IMR-90 (cell line): ENCODE measurements around the gene GMCL2. TPM values are rescaled to one million over a fixed set of nuclear protein-coding genes. Genes with fewer than 3 reads are reported as not detected.
A peak's percentile ranks its signal among the peaks of the same experiment; 100 is the strongest.

Experiments used
- ATAC-seq: fragments of 200-7000 bp; cut with Tn5 transposase; 2 replicates; pipeline ENCODE4 v1.9.1; 2020; ENCODE audit warnings: low read depth, mild to moderate bottlenecking, moderate library complexity
- BruUV-seq: library from RNA; stranded (reverse); fragments of 400-500 nt; replicated peaks from 2 replicates; lab custom pipeline; 2021; lab: Mats Ljungman, UMichigan
- CTCF ChIA-PET: fragments of 300-600 bp; formaldehyde crosslinking; extraction: SDS; loops from one replicate; lab custom pipeline; 2021; ENCODE audit warnings: antibody characterized with exemption; lab: Yijun Ruan, JAX
- POLR2A ChIA-PET: fragments of 300-600 bp; sonication (Branson Sonifier 250); formaldehyde crosslinking; loops from one replicate; lab custom pipeline; 2022; ENCODE audit warnings: antibody characterized with exemption; ENCODE audit not compliant: unreplicated experiment; lab: Charles Lee
- DNase-seq: peaks from one replicate; pipeline ENCODE4 v3.0.0; 2013
- H2AFZ ChIP-seq: replicated peaks from 2 replicates; pipeline ENCODE3; 2013; ENCODE audit warnings: low read length, mild to moderate bottlenecking; ENCODE audit not compliant: poor library complexity
- H2AK5ac ChIP-seq: 2 replicates; pipeline ENCODE4 v1.6.1; 2013; ENCODE audit warnings: low read depth, low read length, inconsistent platforms
- H2AK9ac ChIP-seq: replicated peaks from 2 replicates; pipeline ENCODE3; 2013; ENCODE audit warnings: mild to moderate bottlenecking, low read depth, low read length, moderate library complexity; ENCODE audit not compliant: poor library complexity
- H2BK120ac ChIP-seq: 2 replicates; pipeline ENCODE4 v1.6.1; 2013; ENCODE audit warnings: low read depth, low read length, inconsistent platforms
- H2BK15ac ChIP-seq: 3 replicates; pipeline ENCODE4 v1.6.1; 2013; ENCODE audit warnings: low read depth, low read length, inconsistent platforms
- H2BK20ac ChIP-seq: 2 replicates; pipeline ENCODE4 v1.6.1; 2013; ENCODE audit warnings: low read depth, mild to moderate bottlenecking, inconsistent platforms, low read length, moderate library complexity
- H2BK5ac ChIP-seq: 2 replicates; pipeline ENCODE4 v1.6.1; 2013; ENCODE audit warnings: mild to moderate bottlenecking, low read depth, low read length, inconsistent platforms; ENCODE audit not compliant: poor library complexity, severe bottlenecking
- H3K14ac ChIP-seq: replicated peaks from 2 replicates; pipeline ENCODE4 v1.6.1; 2013; ENCODE audit warnings: low read depth, low read length, inconsistent platforms
- H3K18ac ChIP-seq: 2 replicates; pipeline ENCODE4 v1.6.1; 2013; ENCODE audit warnings: low read depth, low read length, control low read depth
- H3K23ac ChIP-seq: 2 replicates; pipeline ENCODE4 v1.6.1; 2013; ENCODE audit warnings: low read depth, low read length, inconsistent platforms
- H3K27ac ChIP-seq: 2 replicates; pipeline ENCODE4 v1.5.1; 2013; ENCODE audit warnings: mild to moderate bottlenecking, control low read depth, low read length; ENCODE audit not compliant: insufficient read depth
- H3K27me3 ChIP-seq: 2 replicates; pipeline ENCODE4 v1.6.1; 2013; ENCODE audit warnings: low read length; ENCODE audit not compliant: control insufficient read depth, insufficient read depth
- H3K36me3 ChIP-seq: 2 replicates; pipeline ENCODE4 v1.6.1; 2013; ENCODE audit warnings: low read length, mixed read lengths; ENCODE audit not compliant: control insufficient read depth, insufficient read depth
- H3K4ac ChIP-seq: 2 replicates; pipeline ENCODE4 v1.6.1; 2013; ENCODE audit warnings: low read depth, low read length, inconsistent platforms
- H3K4me1 ChIP-seq: 2 replicates; pipeline ENCODE4 v1.6.1; 2013; ENCODE audit warnings: low read length, mixed read lengths; ENCODE audit not compliant: control insufficient read depth, insufficient read depth
- H3K4me2 ChIP-seq: 2 replicates; pipeline ENCODE4 v1.6.1; 2013; ENCODE audit warnings: low read depth, mild to moderate bottlenecking, control low read depth, low read length, moderate library complexity
- H3K4me3 ChIP-seq: 2 replicates; pipeline ENCODE4 v1.5.1; 2013; ENCODE audit warnings: low read depth, mild to moderate bottlenecking, control low read depth, low read length, moderate library complexity; ENCODE audit not compliant: insufficient read depth
- H3K56ac ChIP-seq: 2 replicates; pipeline ENCODE4 v1.6.1; 2013; ENCODE audit warnings: low read length, inconsistent platforms; ENCODE audit not compliant: insufficient read depth; ENCODE audit errors: extremely low read depth
- H3K79me1 ChIP-seq, 2 experiments: 2 replicates each; pipeline ENCODE4 v1.6.1; 2013; ENCODE audit warnings: low read length in 2 of 2, inconsistent platforms in 1 of 2, low read depth in 1 of 2
- H3K9ac ChIP-seq: 2 replicates; pipeline ENCODE4 v1.6.1; 2013; ENCODE audit warnings: low read depth, low read length, control low read depth
- H3K9me1 ChIP-seq: 2 replicates; pipeline ENCODE4 v1.6.1; 2013; ENCODE audit warnings: low read length, inconsistent platforms; ENCODE audit not compliant: insufficient read depth
- H3K9me3 ChIP-seq: 2 replicates; pipeline ENCODE4 v1.6.1; 2013; ENCODE audit warnings: low read length; ENCODE audit not compliant: control insufficient read depth, insufficient read depth
- H4K20me1 ChIP-seq: 2 replicates; pipeline ENCODE4 v1.6.1; 2013; ENCODE audit warnings: low read length, inconsistent platforms; ENCODE audit not compliant: insufficient read depth
- H4K5ac ChIP-seq: 2 replicates; pipeline ENCODE4 v1.6.1; 2013; ENCODE audit warnings: mild to moderate bottlenecking, low read depth, low read length, control low read depth
- H4K8ac ChIP-seq, 2 experiments: 2 replicates each; pipeline ENCODE4 v1.6.1; 2013; ENCODE audit warnings: low read depth in 2 of 2, low read length in 2 of 2, control low read depth in 1 of 2, inconsistent platforms in 1 of 2
- H4K91ac ChIP-seq: 2 replicates; pipeline ENCODE4 v1.6.1; 2013; ENCODE audit warnings: low read depth, low read length, inconsistent platforms; ENCODE audit not compliant: insufficient read depth
- BHLHE40 ChIP-seq: fragments of 150-350 bp; IDR thresholded peaks from 2 replicates; pipeline ENCODE4 v1.6.1; 2016; ENCODE audit warnings: mild to moderate bottlenecking, low read depth, low read length
- CEBPB ChIP-seq: IDR thresholded peaks from 2 replicates; pipeline ENCODE4 v1.6.1; 2012; ENCODE audit warnings: low read depth, low read length, improper control_type of control experiment
- MAFK ChIP-seq: IDR thresholded peaks from 2 replicates; pipeline ENCODE4 v1.6.1; 2012; ENCODE audit warnings: low read depth, low read length, improper control_type of control experiment
- MAZ ChIP-seq: IDR thresholded peaks from 2 replicates; pipeline ENCODE4 v1.6.1; 2012; ENCODE audit warnings: low read depth, mild to moderate bottlenecking, low read length, improper control_type of control experiment, moderate library complexity, borderline replicate concordance
- MXI1 ChIP-seq: IDR thresholded peaks from 2 replicates; pipeline ENCODE4 v1.6.1; 2012; ENCODE audit warnings: low read depth, mild to moderate bottlenecking, low read length, moderate library complexity, borderline replicate concordance
- NFE2L2 ChIP-seq: fragments of 150-350 bp; IDR thresholded peaks from 2 replicates; pipeline ENCODE4 v1.6.1; 2016; ENCODE audit warnings: low read depth, mild to moderate bottlenecking, low read length
- POLR2A ChIP-seq: IDR thresholded peaks from 2 replicates; pipeline ENCODE4 v1.6.1; 2012; ENCODE audit warnings: mild to moderate bottlenecking, low read depth, low read length
- RAD21 ChIP-seq: IDR thresholded peaks from 2 replicates; pipeline ENCODE4 v1.6.1; 2012; ENCODE audit warnings: low read length, improper control_type of control experiment
- RCOR1 ChIP-seq: IDR thresholded peaks from 2 replicates; pipeline ENCODE4 v1.6.1; 2012; ENCODE audit warnings: mild to moderate bottlenecking, low read length, improper control_type of control experiment; ENCODE audit not compliant: insufficient replicate concordance
- RFX5 ChIP-seq: IDR thresholded peaks from 2 replicates; pipeline ENCODE4 v1.8.0; 2012; ENCODE audit warnings: low read depth, mild to moderate bottlenecking, low read length, moderate library complexity
- SMC3 ChIP-seq: fragments of 150-350 bp; IDR thresholded peaks from 2 replicates; pipeline ENCODE4 v1.6.1; 2016; ENCODE audit warnings: low read depth, mild to moderate bottlenecking, antibody characterized with exemption, low read length, moderate library complexity
- WGBS, 2 experiments: methylation state at CpG; one replicate each; pipeline versions ENCODE4 v1.1.5 to v1.1.7; 2013; ENCODE audit warnings: missing lambda C conversion rate in 2 of 2; ENCODE audit not compliant: insufficient read length in 1 of 2; ENCODE audit errors: extremely low coverage in 2 of 2; 5-methylcytosine and 5-hydroxymethylcytosine counted together
- dilution Hi-C: fragments of 300-500 bp; cut with HindIII; formaldehyde crosslinking; loops from one replicate; pipeline ENCODE4 v1.14.3; 2018; ENCODE audit warnings: low sequenced_read_pairs; ENCODE audit not compliant: unreplicated experiment
- in situ Hi-C: fragments of 300-500 bp; cut with MboI; formaldehyde crosslinking; loops from 3 replicates; pipeline ENCODE4 v1.14.3; 2019; ENCODE audit warnings: low sequenced_read_pairs, inconsistent platforms, mixed read lengths
- intact Hi-C: fragments of 100-400 bp; cut with micrococcal nuclease; formaldehyde crosslinking; loops from 2 replicates; pipeline ENCODE4 v1.10.0; 2022
- polyA plus RNA-seq, 3 experiments: library from polyadenylated mRNA; depleted of rRNA; stranded (reverse); fragments of >200 nt; gene quantifications; 2 replicates each; pipeline ENCODE4 v1.2.3, GENCODE V29; 2012; ENCODE audit warnings: low replicate concordance in 1 of 3
- total RNA-seq: library from RNA; depleted of rRNA; stranded (reverse); fragments of >200 nt; gene quantifications from 2 replicates; pipeline ENCODE4 v1.2.3, GENCODE V29; 2012
- TF ChIP-seq, protein P1 (sequence below): conservative IDR thresholded peaks from 2 replicates; pipeline ENCODE4 v1.5.1; 2012; ENCODE audit warnings: mild to moderate bottlenecking, low read depth, low read length, improper control_type of control experiment
- TF ChIP-seq, protein P2 (sequence below): fragments of 150-350 bp; IDR thresholded peaks from 2 replicates; pipeline ENCODE4 v1.6.1; 2017; ENCODE audit warnings: mild to moderate bottlenecking, antibody characterized with exemption, low read length, low read depth

GMCL2 gene
- total and polyA plus RNA-seq, 2 of the 4 experiments (the other 2 are of a cell fraction) = not detected

DNA sequence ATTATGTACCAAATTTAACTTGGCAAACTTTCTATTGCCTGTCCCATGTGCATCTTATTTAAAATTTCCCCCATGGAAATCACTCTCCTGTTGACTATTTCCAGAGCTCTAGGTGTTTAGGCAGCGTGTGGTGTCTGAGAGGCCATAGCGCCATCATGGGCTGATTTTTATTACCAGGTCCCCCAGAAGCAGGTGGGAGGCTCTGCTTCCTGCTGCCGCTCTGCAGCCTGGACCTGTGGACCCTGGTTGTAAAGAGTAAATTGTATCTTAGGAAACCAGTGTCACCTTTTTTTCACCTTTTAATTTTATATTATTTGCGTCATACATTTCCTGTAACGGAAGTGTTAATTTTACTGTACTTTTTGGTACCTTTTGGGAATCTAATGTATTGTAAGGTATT, 23.5 kb upstream of the GMCL2 start:
- peaks cover 34 to 81% of the 10 kb centered on the region in 2 experiments for H3K79me1 ChIP-seq
- TF ChIP-seq RAD21 (no peak), MXI1 (no peak), SMC3 (no peak), POLR2A (no peak), CEBPB (no peak), RFX5 (no peak), NFE2L2 (no peak), RCOR1 (no peak), MAFK (no peak), BHLHE40 (no peak), MAZ (no peak)
- TF ChIP-seq, protein P1, sequence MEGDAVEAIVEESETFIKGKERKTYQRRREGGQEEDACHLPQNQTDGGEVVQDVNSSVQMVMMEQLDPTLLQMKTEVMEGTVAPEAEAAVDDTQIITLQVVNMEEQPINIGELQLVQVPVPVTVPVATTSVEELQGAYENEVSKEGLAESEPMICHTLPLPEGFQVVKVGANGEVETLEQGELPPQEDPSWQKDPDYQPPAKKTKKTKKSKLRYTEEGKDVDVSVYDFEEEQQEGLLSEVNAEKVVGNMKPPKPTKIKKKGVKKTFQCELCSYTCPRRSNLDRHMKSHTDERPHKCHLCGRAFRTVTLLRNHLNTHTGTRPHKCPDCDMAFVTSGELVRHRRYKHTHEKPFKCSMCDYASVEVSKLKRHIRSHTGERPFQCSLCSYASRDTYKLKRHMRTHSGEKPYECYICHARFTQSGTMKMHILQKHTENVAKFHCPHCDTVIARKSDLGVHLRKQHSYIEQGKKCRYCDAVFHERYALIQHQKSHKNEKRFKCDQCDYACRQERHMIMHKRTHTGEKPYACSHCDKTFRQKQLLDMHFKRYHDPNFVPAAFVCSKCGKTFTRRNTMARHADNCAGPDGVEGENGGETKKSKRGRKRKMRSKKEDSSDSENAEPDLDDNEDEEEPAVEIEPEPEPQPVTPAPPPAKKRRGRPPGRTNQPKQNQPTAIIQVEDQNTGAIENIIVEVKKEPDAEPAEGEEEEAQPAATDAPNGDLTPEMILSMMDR = no peak
- TF ChIP-seq, protein P2, sequence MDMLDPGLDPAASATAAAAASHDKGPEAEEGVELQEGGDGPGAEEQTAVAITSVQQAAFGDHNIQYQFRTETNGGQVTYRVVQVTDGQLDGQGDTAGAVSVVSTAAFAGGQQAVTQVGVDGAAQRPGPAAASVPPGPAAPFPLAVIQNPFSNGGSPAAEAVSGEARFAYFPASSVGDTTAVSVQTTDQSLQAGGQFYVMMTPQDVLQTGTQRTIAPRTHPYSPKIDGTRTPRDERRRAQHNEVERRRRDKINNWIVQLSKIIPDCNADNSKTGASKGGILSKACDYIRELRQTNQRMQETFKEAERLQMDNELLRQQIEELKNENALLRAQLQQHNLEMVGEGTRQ = no peak
- H3K23ac ChIP-seq = no peak overlapping the region
- in situ Hi-C loops (no loop called here), dilution Hi-C loops (no loop called here), intact Hi-C loops (no loop called here)
- H3K27me3 ChIP-seq = no peaks in the 10 kb centered on the region
- no peak overlapping the region for H3K9ac ChIP-seq
- no peak for DNase-seq
- peaks cover 26% of the 10 kb centered on the region for H3K9me1 ChIP-seq
- H3K18ac ChIP-seq = no peak overlapping the region
- no peak overlapping the region for H3K27ac ChIP-seq
- peaks cover 77% of the 10 kb centered on the region for H4K20me1 ChIP-seq
- no peak overlapping the region for H4K8ac ChIP-seq
- H3K56ac ChIP-seq = no peak overlapping the region
- ChIA-PET CTCF (no interaction called here), POLR2A (no interaction called here)
- H3K4me2 ChIP-seq = no peak overlapping the region
- H4K5ac ChIP-seq = no peak overlapping the region
- H2BK120ac ChIP-seq = no peak overlapping the region
- H3K14ac ChIP-seq = no peak overlapping the region
- peaks cover 87% of the 10 kb centered on the region for H3K36me3 ChIP-seq
- peaks cover 7% of the 10 kb centered on the region for H3K4me1 ChIP-seq
- H2BK5ac ChIP-seq = no peak overlapping the region
- no peaks in the 10 kb centered on the region for H3K9me3 ChIP-seq
- no peak for ATAC-seq
- H4K91ac ChIP-seq = no peak overlapping the region
- no peak overlapping the region for H3K4me3 ChIP-seq
- WGBS, 2 experiments = no CpG with 5 or more reads among the region's 5 CpGs
- BruUV-seq = TSS peak; percentile 82
- no peak overlapping the region for H3K4ac ChIP-seq
- H2BK20ac ChIP-seq = no peak overlapping the region
- no peak overlapping the region for H2AK9ac ChIP-seq
- H2AK5ac ChIP-seq = no peak overlapping the region
- H2BK15ac ChIP-seq = no peak overlapping the region
- H2AFZ ChIP-seq = no peak overlapping the region
